D721Med (cell line): ENCODE measurements around the gene CLEC2D.
"Not testable (repeated sequence)": the region's sequence is repeated elsewhere in the genome, so short reads cannot be mapped to it uniquely, and the experiment has no call there.

ENCODE experiments used
- DNase-seq: peaks from one replicate; pipeline ENCODE4 v3.0.0; 2011; ENCODE audit warnings: low spot score; ENCODE audit not compliant: insufficient read length
- FAIRE-seq: peaks from 2 replicates; lab custom pipeline; 2011; peaks lifted over from hg19 to GRCh38; lab: Jason Lieb, UNC
- TF ChIP-seq, protein P1 (sequence below): IDR thresholded peaks from 2 replicates; pipeline ENCODE4 v1.5.1; 2012; ENCODE audit warnings: mild to moderate bottlenecking, control low read depth; ENCODE audit not compliant: insufficient read depth; ENCODE audit errors: missing control alignments

The CLEC2D gene

GRCh38 chr12:9708853-9709252, 39.3 kb downstream of the CLEC2D start:
- DNase-seq (no peak), FAIRE-seq (no peak)
- TF ChIP-seq, protein P1, sequence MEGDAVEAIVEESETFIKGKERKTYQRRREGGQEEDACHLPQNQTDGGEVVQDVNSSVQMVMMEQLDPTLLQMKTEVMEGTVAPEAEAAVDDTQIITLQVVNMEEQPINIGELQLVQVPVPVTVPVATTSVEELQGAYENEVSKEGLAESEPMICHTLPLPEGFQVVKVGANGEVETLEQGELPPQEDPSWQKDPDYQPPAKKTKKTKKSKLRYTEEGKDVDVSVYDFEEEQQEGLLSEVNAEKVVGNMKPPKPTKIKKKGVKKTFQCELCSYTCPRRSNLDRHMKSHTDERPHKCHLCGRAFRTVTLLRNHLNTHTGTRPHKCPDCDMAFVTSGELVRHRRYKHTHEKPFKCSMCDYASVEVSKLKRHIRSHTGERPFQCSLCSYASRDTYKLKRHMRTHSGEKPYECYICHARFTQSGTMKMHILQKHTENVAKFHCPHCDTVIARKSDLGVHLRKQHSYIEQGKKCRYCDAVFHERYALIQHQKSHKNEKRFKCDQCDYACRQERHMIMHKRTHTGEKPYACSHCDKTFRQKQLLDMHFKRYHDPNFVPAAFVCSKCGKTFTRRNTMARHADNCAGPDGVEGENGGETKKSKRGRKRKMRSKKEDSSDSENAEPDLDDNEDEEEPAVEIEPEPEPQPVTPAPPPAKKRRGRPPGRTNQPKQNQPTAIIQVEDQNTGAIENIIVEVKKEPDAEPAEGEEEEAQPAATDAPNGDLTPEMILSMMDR = no peak

DNA sequence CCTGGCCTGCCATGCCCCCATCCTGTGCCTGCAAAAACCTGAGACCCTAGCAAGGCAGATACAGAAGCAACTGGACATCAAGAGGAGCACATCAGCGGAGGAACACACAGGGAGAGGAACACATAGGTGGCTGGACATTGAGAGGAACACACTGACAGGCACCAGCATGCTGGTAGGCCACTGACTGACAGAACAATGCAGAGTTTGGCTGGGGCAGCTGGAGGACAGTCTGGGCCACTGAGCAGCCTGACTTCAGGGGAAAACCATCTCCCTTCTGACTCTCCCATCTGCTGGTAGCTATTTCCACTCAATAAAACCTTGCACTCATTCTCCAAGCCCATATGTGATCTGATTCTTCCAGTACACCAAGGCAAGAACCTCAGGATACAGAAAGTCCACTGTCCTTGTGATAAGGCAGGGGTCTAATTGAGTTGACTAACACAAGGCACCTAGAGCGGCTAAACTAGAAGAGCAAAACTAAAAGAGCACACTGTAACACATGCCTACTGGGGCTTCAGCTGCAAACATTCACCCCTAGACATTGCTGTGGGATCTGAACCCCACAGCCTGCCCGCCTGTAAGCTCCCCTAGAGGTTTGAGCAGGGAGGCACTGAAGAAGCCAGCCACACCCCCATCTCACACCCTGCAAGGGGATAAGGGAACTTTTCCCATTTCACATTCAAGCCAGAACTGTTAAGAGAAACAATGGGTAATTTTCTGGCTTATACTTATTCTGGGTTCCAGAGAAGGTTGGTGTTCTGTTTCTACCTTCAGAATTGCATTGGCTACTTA, 41.3 kb downstream of the CLEC2D start:
- TF ChIP-seq, protein P1 = no peak
- FAIRE-seq = no peak
- no peak for DNase-seq

DNA sequence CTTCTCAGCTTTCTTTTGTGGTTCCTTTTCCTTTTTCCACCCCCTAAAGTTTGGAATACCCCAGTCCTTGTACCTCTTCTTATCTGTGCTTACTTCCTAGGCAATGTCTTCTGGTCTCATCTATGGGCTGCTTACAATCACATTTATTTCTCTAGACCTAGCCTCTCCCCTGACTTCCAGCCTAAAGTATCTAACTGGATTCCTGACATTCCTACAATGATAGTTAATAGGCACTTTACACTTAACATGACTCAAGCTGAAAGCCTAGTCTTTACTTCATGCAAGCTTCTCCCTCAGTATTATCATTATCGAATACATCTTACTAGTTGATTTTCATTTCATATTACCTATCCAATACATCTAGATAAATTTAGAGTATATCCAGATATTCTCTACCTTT, 42.2 kb downstream of the CLEC2D start:
- DNase-seq (no peak), FAIRE-seq (no peak)

DNA sequence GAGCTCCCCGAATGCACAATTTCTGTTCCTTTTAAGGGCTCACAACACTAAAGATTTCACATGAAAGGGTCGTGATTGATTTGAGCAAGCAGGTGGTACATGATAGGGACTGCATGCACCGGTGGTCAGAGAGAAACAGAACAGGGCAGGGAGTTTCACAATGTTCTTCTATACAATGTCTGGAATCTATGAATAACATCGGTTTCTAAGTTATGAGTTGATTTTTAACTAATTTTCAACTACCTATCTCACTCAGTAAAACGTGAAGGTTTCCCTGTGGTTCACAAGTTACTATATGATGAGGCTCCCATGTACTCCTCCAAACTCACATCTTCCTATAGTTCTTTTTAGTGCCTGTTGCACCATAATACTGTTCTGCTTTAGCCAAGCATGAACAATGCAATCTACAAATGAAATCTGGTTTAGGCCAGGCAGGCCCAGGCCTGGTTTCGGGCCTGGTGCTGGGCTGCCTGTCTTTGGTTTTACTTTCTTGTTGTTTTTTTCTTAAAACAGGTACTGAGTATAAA, 43.6 kb downstream of the CLEC2D start:
- FAIRE-seq, DNase-seq: not testable (repeated sequence)

More for the DNA sequence above, 42.2 kb downstream of the CLEC2D start:
- TF ChIP-seq, protein P1 = no peak

GRCh38 chr12:9717070-9717925, 47.8 kb downstream of the CLEC2D start:
- FAIRE-seq (no peak), DNase-seq (no peak)
- TF ChIP-seq, protein P1 = no peak

GRCh38 chr12:9718968-9719367, 49.5 kb downstream of the CLEC2D start:
- TF ChIP-seq, protein P1 = no peak
- FAIRE-seq (no peak), DNase-seq (no peak)

- FAIRE-seq (no peak), DNase-seq (no peak)
- TF ChIP-seq, protein P1 = no peak
Measured at GRCh38 chr12:9719790-9720189, 50.3 kb downstream of the CLEC2D start.
